ENCODE data around the gene ZNF236. TPM values are rescaled to one million over a fixed set of nuclear protein-coding genes. Genes with fewer than 3 reads are reported as not detected.

ZNF236 gene
- total and polyA plus RNA-seq, 2 donors (not counting 3 experiments of a cell fraction or from before 2014, with no cell fraction given) = 4.5 to 14.7 TPM

DNA sequence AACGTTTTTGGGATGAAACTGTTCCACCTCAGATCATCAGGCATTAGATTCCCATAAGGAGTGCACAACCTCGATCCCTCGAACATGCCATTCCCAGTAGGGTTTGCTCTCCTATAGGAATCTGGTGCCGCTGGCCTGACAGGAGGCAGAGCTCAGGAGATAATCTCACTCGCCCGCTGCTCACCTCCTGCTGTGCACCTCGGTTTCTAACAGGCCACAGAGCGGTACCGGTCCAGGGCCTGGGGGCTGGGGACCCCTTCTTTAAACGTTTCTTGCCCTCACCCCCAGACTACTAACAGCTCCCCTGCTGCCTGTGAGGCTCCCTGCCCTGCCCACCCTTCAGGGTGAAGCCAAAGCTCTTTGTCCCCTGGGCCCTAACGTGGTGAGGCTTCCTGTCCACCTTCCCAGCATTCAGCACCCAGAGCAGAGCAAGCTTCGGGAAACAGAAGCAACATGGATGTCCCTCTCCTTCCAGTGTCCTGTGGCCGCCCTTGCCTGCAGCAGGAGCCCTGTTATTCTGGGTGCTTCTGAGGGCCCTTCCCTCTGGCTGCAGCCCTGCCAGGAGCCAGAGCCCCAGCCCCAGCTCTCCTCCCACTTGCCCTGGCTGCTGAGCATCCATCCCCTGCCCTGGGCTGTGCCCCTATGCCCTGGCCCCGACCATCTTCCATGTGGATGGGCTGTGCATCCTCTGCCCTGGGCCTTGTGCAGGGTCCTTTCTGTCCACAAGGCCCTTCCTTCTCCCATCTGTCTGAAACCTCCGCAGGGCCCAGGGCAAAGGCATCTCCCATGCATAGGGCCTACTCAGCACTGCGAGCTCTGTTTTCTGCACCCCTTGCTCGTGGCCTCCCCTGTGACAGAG is 170.1 kb downstream of the ZNF236 start:
- FAIRE-seq = no peak
- dilution Hi-C loops (cut with MboI; ENCODE audit: extremely low pct_ligation_motif_present, low sequenced_read_pairs) = no loop called here
- Histone ChIP-seq H3K9me3 (replicated peaks; ENCODE audit: control insufficient read depth, insufficient read depth, low read length) (no peaks in the 10 kb centered on the region), H3K4me2 (ENCODE audit: insufficient read depth, low read length) (no peak overlapping the region), H3K9ac (replicated peaks; ENCODE audit: extremely low read depth, insufficient read depth, low read length) (no peak overlapping the region), H4K20me1 (replicated peaks; ENCODE audit: control insufficient read depth, extremely low read depth, insufficient read depth, low read length) (no peaks in the 10 kb centered on the region), H3K27me3 (ENCODE audit: control insufficient read depth in 2 of 2, insufficient read depth in 2 of 2, low read length in 2 of 2) (peaks cover 4 to 15% of the 10 kb centered on the region in 2 experiments), H3K79me2 (ENCODE audit: control insufficient read depth, insufficient read depth, low read length) (no peaks in the 10 kb centered on the region), H3K4me3 (replicated peaks in 1 of 3; ENCODE audit: insufficient read depth in 1 of 3, low read depth in 1 of 3, low read length in 3 of 3) (no peak overlapping the region), H3K27ac (ENCODE audit: insufficient read depth, low read depth, low read length) (no peak overlapping the region), H2AFZ (ENCODE audit: low read depth, low read length) (no peak overlapping the region), H3K36me3 (ENCODE audit: control insufficient read depth in 2 of 2, extremely low read depth in 1 of 2, insufficient read depth in 2 of 2, low read length in 2 of 2) (no peaks in the 10 kb centered on the region), H3K4me1 (ENCODE audit: control insufficient read depth, extremely low read depth, insufficient read depth, low read length) (no peaks in the 10 kb centered on the region), H3K9me1 (replicated peaks; ENCODE audit: control insufficient read depth, extremely low read depth, insufficient read depth, low read length) (no peaks in the 10 kb centered on the region)
- no peak for DNase-seq (ENCODE audit: low read depth, low spot score)
- ChIA-PET POLR2A (no interaction called here), CTCF (interaction anchor here (0.5 to 1.2 kb wide), 4 partner anchors 8 to 1741 kb away, joined by 3 to 6 read pairs (median 3); no protein-coding TSS in a partner anchor)
- no peak for TF ChIP-seq EZH2 (IDR thresholded peaks at IDR 0.05; ENCODE audit: borderline replicate concordance, low read depth, low read length, severe bottlenecking)
- no peak for TF ChIP-seq GATA2 (IDR thresholded peaks at IDR 0.05; ENCODE audit: insufficient read depth, insufficient read length, low read depth, low read length)
- TF ChIP-seq FOS (IDR thresholded peaks at IDR 0.05; ENCODE audit: borderline replicate concordance, insufficient read depth, low read length) = no peak
- no peak for TF ChIP-seq MYC (IDR thresholded peaks at IDR 0.05; ENCODE audit: low read depth, low read length)
- TF ChIP-seq POLR2AphosphoS5 (IDR thresholded peaks at IDR 0.05; ENCODE audit: insufficient read depth, low read depth, low read length) = no peak
- BruUV-seq (replicated peaks) = no TSS peak
- intact Hi-C loops (cut with micrococcal nuclease) = no loop called here

DNA sequence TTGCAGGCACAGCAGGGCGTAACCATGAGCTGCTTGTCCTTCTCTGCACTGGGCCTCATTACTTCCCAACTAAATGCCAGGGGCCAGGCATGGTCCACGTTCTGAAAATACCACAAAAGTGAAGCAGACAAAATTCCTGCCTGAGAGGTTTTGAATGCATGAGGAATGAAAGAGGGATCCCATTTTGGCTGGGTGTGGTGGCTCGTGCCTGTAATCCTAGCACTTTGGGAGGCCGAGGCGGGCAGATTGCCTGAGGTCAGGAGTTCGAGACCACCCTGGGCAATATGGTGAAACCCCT is 170.7 kb downstream of the ZNF236 start:
- no TSS peak for BruUV-seq (replicated peaks)
- Histone ChIP-seq H3K27me3 (ENCODE audit: control insufficient read depth in 2 of 2, insufficient read depth in 2 of 2, low read length in 2 of 2) (peaks cover 4 to 15% of the 10 kb centered on the region in 2 experiments), H3K4me3 (replicated peaks in 1 of 3; ENCODE audit: insufficient read depth in 1 of 3, low read depth in 1 of 3, low read length in 3 of 3) (no peak overlapping the region), H3K36me3 (ENCODE audit: control insufficient read depth in 2 of 2, extremely low read depth in 1 of 2, insufficient read depth in 2 of 2, low read length in 2 of 2) (no peaks in the 10 kb centered on the region), H3K79me2 (ENCODE audit: control insufficient read depth, insufficient read depth, low read length) (no peaks in the 10 kb centered on the region), H3K27ac (ENCODE audit: insufficient read depth, low read depth, low read length) (no peak overlapping the region), H4K20me1 (replicated peaks; ENCODE audit: control insufficient read depth, extremely low read depth, insufficient read depth, low read length) (no peaks in the 10 kb centered on the region), H2AFZ (ENCODE audit: low read depth, low read length) (no peak overlapping the region), H3K9me3 (replicated peaks; ENCODE audit: control insufficient read depth, insufficient read depth, low read length) (no peaks in the 10 kb centered on the region), H3K4me2 (ENCODE audit: insufficient read depth, low read length) (no peak overlapping the region), H3K9ac (replicated peaks; ENCODE audit: extremely low read depth, insufficient read depth, low read length) (no peak overlapping the region), H3K4me1 (ENCODE audit: control insufficient read depth, extremely low read depth, insufficient read depth, low read length) (no peaks in the 10 kb centered on the region), H3K9me1 (replicated peaks; ENCODE audit: control insufficient read depth, extremely low read depth, insufficient read depth, low read length) (no peaks in the 10 kb centered on the region)
- CTCF ChIA-PET = interaction anchor here (1.1 to 1.2 kb wide), 3 partner anchors 7 to 219 kb away, joined by 3 to 6 read pairs (median 3); no protein-coding TSS in a partner anchor
- intact Hi-C loops (cut with micrococcal nuclease) (no loop called here), dilution Hi-C loops (cut with MboI; ENCODE audit: extremely low pct_ligation_motif_present, low sequenced_read_pairs) (no loop called here)
- POLR2A ChIA-PET = no interaction called here
- FAIRE-seq (no peak), DNase-seq (ENCODE audit: low read depth, low spot score) (no peak)
- no peak for TF ChIP-seq JUN (IDR thresholded peaks at IDR 0.05; ENCODE audit: borderline replicate concordance, insufficient read depth, insufficient read length, low read depth)
- TF ChIP-seq FOS (IDR thresholded peaks at IDR 0.05; ENCODE audit: borderline replicate concordance, insufficient read depth, low read length) = no peak
- TF ChIP-seq CTCF (IDR thresholded peaks at IDR 0.05; ENCODE audit: extremely low read depth in 1 of 2, insufficient read depth in 1 of 2, low read depth in 1 of 2, low read length in 2 of 2) = no peak
- no peak for TF ChIP-seq POLR2A (IDR thresholded peaks at IDR 0.05; ENCODE audit: low read depth, low read length)
- no peak for TF ChIP-seq GATA2 (IDR thresholded peaks at IDR 0.05; ENCODE audit: insufficient read depth, insufficient read length, low read depth, low read length)

Measured in endothelial cell of umbilical vein (primary cell).